ENCODE measurements around the gene TNFRSF12A. TPM values are rescaled to one million over a fixed set of nuclear protein-coding genes. Genes with fewer than 3 reads are reported as not detected.

Gene TNFRSF12A
- total RNA-seq, 1 donor from 2014 or later, result 44.6 TPM

GRCh38 chr16:2977440-2977839 is 42.7 kb upstream of the TNFRSF12A start:
- Mint-ChIP-seq H3K27ac (no peak overlapping the region), H3K9me3 (no peaks in the 10 kb centered on the region), H3K4me1 (peaks cover 24% of the 10 kb centered on the region), H3K36me3 (no peaks in the 10 kb centered on the region), H3K4me3 (no peak overlapping the region), H3K27me3 (ENCODE audit: low read depth) (no peaks in the 10 kb centered on the region)
- no peak for TF ChIP-seq CTCF (IDR thresholded peaks at IDR 0.05; ENCODE audit: unreplicated experiment)
- no peak for DNase-seq (ENCODE audit: low spot score in 2 of 2, unreplicated experiment in 2 of 2)

- no peak for TF ChIP-seq CTCF (IDR thresholded peaks at IDR 0.05; ENCODE audit: unreplicated experiment)
- DNase-seq (ENCODE audit: low spot score in 2 of 2, unreplicated experiment in 2 of 2), result no peak
- H3K4me3 Mint-ChIP-seq, result peak overlapping the region; percentile 74
- H3K4me1 Mint-ChIP-seq, result peaks cover 20% of the 10 kb centered on the region
- H3K9me3 Mint-ChIP-seq, result no peaks in the 10 kb centered on the region
- peak overlapping the region; percentile 72 for H3K27ac Mint-ChIP-seq
- H3K36me3 Mint-ChIP-seq, result no peaks in the 10 kb centered on the region
- H3K27me3 Mint-ChIP-seq (ENCODE audit: low read depth), result peaks cover 2% of the 10 kb centered on the region
These were observed 40.4 kb upstream of the TNFRSF12A start for GRCh38 chr16:2979669-2980226.

- H3K4me3 Mint-ChIP-seq, result peak within 1 kb of the TSS; percentile 75
- TF ChIP-seq CTCF (IDR thresholded peaks at IDR 0.05; ENCODE audit: unreplicated experiment), result no peak
- H3K4me1 Mint-ChIP-seq, result peaks cover 20% of the 10 kb centered on the region
- no peaks in the 10 kb centered on the region for H3K9me3 Mint-ChIP-seq
- peaks cover 2% of the 10 kb centered on the region for H3K27me3 Mint-ChIP-seq (ENCODE audit: low read depth)
- peak within 1 kb of the TSS; percentile 87 for H3K27ac Mint-ChIP-seq
- DNase-seq (ENCODE audit: low spot score in 2 of 2, unreplicated experiment in 2 of 2), result peak; percentile 93 to 97
- no peaks in the 10 kb centered on the region for H3K36me3 Mint-ChIP-seq
These were observed 39.7 kb upstream of the TNFRSF12A start, which contains the start of gene PKMYT1 for GRCh38 chr16:2980227-2981176. PKMYT1 (minus strand) TSS chr16:2980446; CDS start chr16:2979657, 789 bp downstream.

- H3K9me3 Mint-ChIP-seq, result no peaks in the 10 kb centered on the region
- no peak for DNase-seq (ENCODE audit: low spot score in 2 of 2, unreplicated experiment in 2 of 2)
- peaks cover 20% of the 10 kb centered on the region for H3K4me1 Mint-ChIP-seq
- H3K27ac Mint-ChIP-seq, result peak overlapping the region; percentile 87
- H3K36me3 Mint-ChIP-seq, result no peaks in the 10 kb centered on the region
- TF ChIP-seq CTCF (IDR thresholded peaks at IDR 0.05; ENCODE audit: unreplicated experiment), result no peak
- H3K4me3 Mint-ChIP-seq, result peak overlapping the region; percentile 75
- peaks cover 2% of the 10 kb centered on the region for H3K27me3 Mint-ChIP-seq (ENCODE audit: low read depth)
These were observed 38.8 kb upstream of the TNFRSF12A start for GRCh38 chr16:2981177-2981898.

- no peak for DNase-seq (ENCODE audit: low spot score in 2 of 2, unreplicated experiment in 2 of 2)
- no peak for TF ChIP-seq CTCF (IDR thresholded peaks at IDR 0.05; ENCODE audit: unreplicated experiment)
- Mint-ChIP-seq H3K4me1 (peaks cover 23% of the 10 kb centered on the region), H3K36me3 (no peaks in the 10 kb centered on the region), H3K27ac (peak overlapping the region; percentile 87), H3K4me3 (peak overlapping the region; percentile 75), H3K27me3 (ENCODE audit: low read depth) (peaks cover 2% of the 10 kb centered on the region), H3K9me3 (no peaks in the 10 kb centered on the region)
These were observed 38.3 kb upstream of the TNFRSF12A start for GRCh38 chr16:2981899-2982250.

Measured in mesothelial cell of epicardium (in vitro differentiated cells).